Uterus (tissue), 2 donors: Measurements from ENCODE around the gene PCDHB12.
"Not testable (repeated sequence)": the region's sequence is repeated elsewhere in the genome, so short reads cannot be mapped to it uniquely, and the experiment has no call there.

Experiments
- CTCF ChIP-seq, 4 experiments: fragments of 200-600 bp in 2 of 4; fragments of 450-650 bp in 2 of 4; sonication (generic) in 2 of 4; IDR thresholded peaks; one replicate each; pipeline ENCODE4 v1.5.1; 2016 to 2019; ENCODE audit warnings: antibody characterized with exemption in 4 of 4, mild to moderate bottlenecking in 2 of 4, moderate library complexity in 1 of 4
- POLR2A ChIP-seq, 2 donors: fragments of 450-650 bp; IDR thresholded peaks; one replicate each; pipeline ENCODE4 v1.6.1; 2016; ENCODE audit warnings: antibody characterized with exemption in 2 of 2, mild to moderate bottlenecking in 1 of 2, moderate library complexity in 1 of 2

- TF ChIP-seq CTCF, POLR2A (IDR thresholded peaks at IDR 0.05): not testable (repeated sequence)
These were observed 16.9 kb downstream of the PCDHB12 start for GRCh38 chr5:141225421-141225820.
